ENCODE results near the gene JMJD6. TPM values are rescaled to one million over a fixed set of nuclear protein-coding genes. Genes with fewer than 3 reads are reported as not detected.

JMJD6 gene
- total and polyA plus RNA-seq, 2 experiments from 2014 or later: 23.5 to 33.6 TPM

- Histone ChIP-seq H3K4me3 (no peak overlapping the region), H3K9me3 (ENCODE audit: low read depth) (no peaks in the 10 kb centered on the region), H3K27me3 (no peaks in the 10 kb centered on the region), H3K36me3 (no peaks in the 10 kb centered on the region), H3K27ac (peak overlapping the region; percentile 49), H3K4me1 (ENCODE audit: low read depth) (peaks cover 13% of the 10 kb centered on the region)
- no peak for DNase-seq (ENCODE audit: low read depth in 1 of 2, low spot score in 1 of 2)
- no peak for TF ChIP-seq CTCF (IDR thresholded peaks at IDR 0.05; ENCODE audit: low read depth, low read length)
These were observed 34.8 kb downstream of the JMJD6 start for GRCh38 chr17:76691379-76692191.

- Histone ChIP-seq H3K27ac (peak overlapping the region; percentile 49), H3K27me3 (no peaks in the 10 kb centered on the region), H3K9me3 (ENCODE audit: low read depth) (no peaks in the 10 kb centered on the region), H3K4me3 (no peak overlapping the region), H3K36me3 (no peaks in the 10 kb centered on the region), H3K4me1 (ENCODE audit: low read depth) (peaks cover 13% of the 10 kb centered on the region)
- no peak for TF ChIP-seq CTCF (IDR thresholded peaks at IDR 0.05; ENCODE audit: low read depth, low read length)
- no peak for DNase-seq (ENCODE audit: low read depth in 1 of 2, low spot score in 1 of 2)
These were observed 35.7 kb downstream of the JMJD6 start for GRCh38 chr17:76690596-76691280.

- DNase-seq (ENCODE audit: low read depth in 1 of 2, low spot score in 1 of 2): peak in 1 of 2 donors; percentile 78
- Histone ChIP-seq H3K9me3 (ENCODE audit: low read depth) (no peaks in the 10 kb centered on the region), H3K27ac (no peak overlapping the region), H3K4me1 (ENCODE audit: low read depth) (peaks cover 13% of the 10 kb centered on the region), H3K4me3 (no peak overlapping the region), H3K27me3 (no peaks in the 10 kb centered on the region), H3K36me3 (no peaks in the 10 kb centered on the region)
- no peak for TF ChIP-seq CTCF (IDR thresholded peaks at IDR 0.05; ENCODE audit: low read depth, low read length)
These were observed 36.5 kb downstream of the JMJD6 start for GRCh38 chr17:76689859-76690258.

GRCh38 chr17:76688165-76688622 lies 38.2 kb downstream of the JMJD6 start:
- Histone ChIP-seq H3K4me1 (ENCODE audit: low read depth) (peaks cover 20% of the 10 kb centered on the region), H3K4me3 (no peak overlapping the region), H3K27ac (no peak overlapping the region)

More at GRCh38 chr17:76688165-76688622, 38.2 kb downstream of the JMJD6 start:
- H3K9me3 ChIP-seq (ENCODE audit: low read depth): no peaks in the 10 kb centered on the region
- TF ChIP-seq CTCF (IDR thresholded peaks at IDR 0.05; ENCODE audit: low read depth, low read length): no peak
- H3K27me3 ChIP-seq: no peaks in the 10 kb centered on the region
- H3K36me3 ChIP-seq: no peaks in the 10 kb centered on the region
- no peak for DNase-seq (ENCODE audit: low read depth in 1 of 2, low spot score in 1 of 2)
